Hepatocyte (in vitro differentiated cells): ENCODE measurements around the gene PSMA7.

Experiments used
- CTCF ChIP-seq: fragments of 200-600 bp; sonication (generic); IDR thresholded peaks from 2 replicates; pipeline ENCODE4 v1.5.1; 2016; ENCODE audit warnings: antibody characterized with exemption, mild to moderate bottlenecking; ENCODE audit not compliant: poor library complexity
- EZH2 ChIP-seq: fragments of 200-600 bp; sonication (generic); IDR thresholded peaks from 2 replicates; pipeline ENCODE4 v1.6.1; 2016; ENCODE audit warnings: antibody characterized with exemption, mild to moderate bottlenecking, borderline replicate concordance
- EZH2phosphoT487 ChIP-seq: fragments of 200-600 bp; sonication (generic); IDR thresholded peaks from one replicate; pipeline ENCODE4 v1.6.1; 2018; ENCODE audit warnings: antibody characterized with exemption, mild to moderate bottlenecking, low read depth, moderate library complexity; ENCODE audit not compliant: unreplicated experiment, severe bottlenecking

GRCh38 chr20:62138204-62138543 is 5.0 kb downstream of the PSMA7 start:
- TF ChIP-seq CTCF (no peak), EZH2 (no peak), EZH2phosphoT487 (no peak)
